Measurements from ENCODE around the gene DHCR24. TPM values are rescaled to one million over a fixed set of nuclear protein-coding genes. Genes with fewer than 3 reads are reported as not detected.

DHCR24 gene
- total and polyA plus RNA-seq, 2 of the 13 experiments (the other 11 are each of a cell fraction or from before 2014, with no cell fraction given) = 374 to 448 TPM

DNA sequence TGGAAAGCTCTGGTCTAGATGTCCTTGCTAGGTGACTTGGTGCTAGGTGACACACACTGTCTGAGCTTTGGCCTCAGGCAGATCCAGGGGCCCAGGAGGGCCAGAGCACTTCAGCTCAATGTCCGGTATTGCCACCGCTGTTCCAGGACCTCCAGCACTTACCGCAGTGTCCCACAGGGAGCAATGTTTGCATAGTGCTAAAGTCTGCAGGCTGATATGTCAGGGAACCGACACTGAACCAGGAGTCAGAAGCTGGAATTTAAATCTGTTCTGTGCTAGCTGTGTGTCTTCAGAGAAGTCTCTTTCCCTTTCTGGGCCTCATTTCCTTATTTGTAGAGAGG lies 19.3 kb downstream of the DHCR24 start (continued):
- TF ChIP-seq, protein P1, sequence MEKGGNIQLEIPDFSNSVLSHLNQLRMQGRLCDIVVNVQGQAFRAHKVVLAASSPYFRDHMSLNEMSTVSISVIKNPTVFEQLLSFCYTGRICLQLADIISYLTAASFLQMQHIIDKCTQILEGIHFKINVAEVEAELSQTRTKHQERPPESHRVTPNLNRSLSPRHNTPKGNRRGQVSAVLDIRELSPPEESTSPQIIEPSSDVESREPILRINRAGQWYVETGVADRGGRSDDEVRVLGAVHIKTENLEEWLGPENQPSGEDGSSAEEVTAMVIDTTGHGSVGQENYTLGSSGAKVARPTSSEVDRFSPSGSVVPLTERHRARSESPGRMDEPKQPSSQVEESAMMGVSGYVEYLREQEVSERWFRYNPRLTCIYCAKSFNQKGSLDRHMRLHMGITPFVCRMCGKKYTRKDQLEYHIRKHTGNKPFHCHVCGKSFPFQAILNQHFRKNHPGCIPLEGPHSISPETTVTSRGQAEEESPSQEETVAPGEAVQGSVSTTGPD (CRISPR knock-in tag; IDR thresholded peaks at IDR 0.05) = 0 out of 2 replicates have a peak, but pooled peaks have one; percentile 36
- TF ChIP-seq, protein P2, sequence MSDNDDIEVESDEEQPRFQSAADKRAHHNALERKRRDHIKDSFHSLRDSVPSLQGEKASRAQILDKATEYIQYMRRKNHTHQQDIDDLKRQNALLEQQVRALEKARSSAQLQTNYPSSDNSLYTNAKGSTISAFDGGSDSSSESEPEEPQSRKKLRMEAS (IDR thresholded peaks at IDR 0.05) = peak; percentile 72
- TF ChIP-seq HDAC1 (CRISPR knock-in tag; IDR thresholded peaks at IDR 0.05) = peak; percentile 83
- TF ChIP-seq MAFK (conservative IDR thresholded peaks at IDR 0.05 in 1 of 2, IDR thresholded peaks at IDR 0.05 in 1 of 2; ENCODE audit: low read length in 2 of 2) = no peak
- TF ChIP-seq ZNF788 (CRISPR knock-in tag; IDR thresholded peaks at IDR 0.05; ENCODE audit: borderline replicate concordance) = peak; percentile 68; the same call in 1 of the 2 replicates
- TF ChIP-seq CBX1 (IDR thresholded peaks at IDR 0.05; ENCODE audit: low read depth) = peak; percentile 73
- TF ChIP-seq PHF20 (CRISPR knock-in tag; IDR thresholded peaks at IDR 0.05) = no peak
- TF ChIP-seq, protein P3, sequence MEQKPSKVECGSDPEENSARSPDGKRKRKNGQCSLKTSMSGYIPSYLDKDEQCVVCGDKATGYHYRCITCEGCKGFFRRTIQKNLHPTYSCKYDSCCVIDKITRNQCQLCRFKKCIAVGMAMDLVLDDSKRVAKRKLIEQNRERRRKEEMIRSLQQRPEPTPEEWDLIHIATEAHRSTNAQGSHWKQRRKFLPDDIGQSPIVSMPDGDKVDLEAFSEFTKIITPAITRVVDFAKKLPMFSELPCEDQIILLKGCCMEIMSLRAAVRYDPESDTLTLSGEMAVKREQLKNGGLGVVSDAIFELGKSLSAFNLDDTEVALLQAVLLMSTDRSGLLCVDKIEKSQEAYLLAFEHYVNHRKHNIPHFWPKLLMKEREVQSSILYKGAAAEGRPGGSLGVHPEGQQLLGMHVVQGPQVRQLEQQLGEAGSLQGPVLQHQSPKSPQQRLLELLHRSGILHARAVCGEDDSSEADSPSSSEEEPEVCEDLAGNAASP (CRISPR knock-in tag; IDR thresholded peaks at IDR 0.05; ENCODE audit: borderline replicate concordance) = peak; percentile 67; the same call in 1 of the 2 replicates
- TF ChIP-seq ZNF460 (CRISPR knock-in tag; IDR thresholded peaks at IDR 0.05; ENCODE audit: borderline replicate concordance) = no peak
- TF ChIP-seq ZNF136 (CRISPR knock-in tag; IDR thresholded peaks at IDR 0.05; ENCODE audit: low read depth) = peak; percentile 66; the same call in 1 of the 2 replicates
- TF ChIP-seq, protein P4, sequence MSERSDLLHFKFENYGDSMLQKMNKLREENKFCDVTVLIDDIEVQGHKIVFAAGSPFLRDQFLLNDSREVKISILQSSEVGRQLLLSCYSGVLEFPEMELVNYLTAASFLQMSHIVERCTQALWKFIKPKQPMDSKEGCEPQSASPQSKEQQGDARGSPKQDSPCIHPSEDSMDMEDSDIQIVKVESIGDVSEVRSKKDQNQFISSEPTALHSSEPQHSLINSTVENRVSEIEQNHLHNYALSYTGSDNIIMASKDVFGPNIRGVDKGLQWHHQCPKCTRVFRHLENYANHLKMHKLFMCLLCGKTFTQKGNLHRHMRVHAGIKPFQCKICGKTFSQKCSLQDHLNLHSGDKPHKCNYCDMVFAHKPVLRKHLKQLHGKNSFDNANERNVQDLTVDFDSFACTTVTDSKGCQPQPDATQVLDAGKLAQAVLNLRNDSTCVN (CRISPR knock-in tag; IDR thresholded peaks at IDR 0.05; ENCODE audit: borderline replicate concordance) = peak; percentile 67; the same call in 1 of the 2 replicates
- TF ChIP-seq ZSCAN21 (CRISPR knock-in tag; IDR thresholded peaks at IDR 0.05; ENCODE audit: borderline replicate concordance) = peak; percentile 87; the same call in 1 of the 2 replicates
- TF ChIP-seq, protein P5, sequence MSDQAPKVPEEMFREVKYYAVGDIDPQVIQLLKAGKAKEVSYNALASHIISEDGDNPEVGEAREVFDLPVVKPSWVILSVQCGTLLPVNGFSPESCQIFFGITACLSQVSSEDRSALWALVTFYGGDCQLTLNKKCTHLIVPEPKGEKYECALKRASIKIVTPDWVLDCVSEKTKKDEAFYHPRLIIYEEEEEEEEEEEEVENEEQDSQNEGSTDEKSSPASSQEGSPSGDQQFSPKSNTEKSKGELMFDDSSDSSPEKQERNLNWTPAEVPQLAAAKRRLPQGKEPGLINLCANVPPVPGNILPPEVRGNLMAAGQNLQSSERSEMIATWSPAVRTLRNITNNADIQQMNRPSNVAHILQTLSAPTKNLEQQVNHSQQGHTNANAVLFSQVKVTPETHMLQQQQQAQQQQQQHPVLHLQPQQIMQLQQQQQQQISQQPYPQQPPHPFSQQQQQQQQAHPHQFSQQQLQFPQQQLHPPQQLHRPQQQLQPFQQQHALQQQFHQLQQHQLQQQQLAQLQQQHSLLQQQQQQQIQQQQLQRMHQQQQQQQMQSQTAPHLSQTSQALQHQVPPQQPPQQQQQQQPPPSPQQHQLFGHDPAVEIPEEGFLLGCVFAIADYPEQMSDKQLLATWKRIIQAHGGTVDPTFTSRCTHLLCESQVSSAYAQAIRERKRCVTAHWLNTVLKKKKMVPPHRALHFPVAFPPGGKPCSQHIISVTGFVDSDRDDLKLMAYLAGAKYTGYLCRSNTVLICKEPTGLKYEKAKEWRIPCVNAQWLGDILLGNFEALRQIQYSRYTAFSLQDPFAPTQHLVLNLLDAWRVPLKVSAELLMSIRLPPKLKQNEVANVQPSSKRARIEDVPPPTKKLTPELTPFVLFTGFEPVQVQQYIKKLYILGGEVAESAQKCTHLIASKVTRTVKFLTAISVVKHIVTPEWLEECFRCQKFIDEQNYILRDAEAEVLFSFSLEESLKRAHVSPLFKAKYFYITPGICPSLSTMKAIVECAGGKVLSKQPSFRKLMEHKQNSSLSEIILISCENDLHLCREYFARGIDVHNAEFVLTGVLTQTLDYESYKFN (CRISPR knock-in tag; conservative IDR thresholded peaks at IDR 0.05) = peak; percentile 95
- peak; percentile 36; the same call in 1 of the 2 replicates for TF ChIP-seq ZNF652 (CRISPR knock-in tag; IDR thresholded peaks at IDR 0.05; ENCODE audit: borderline replicate concordance, low read depth)
- peak; percentile 77; the same call in 1 of the 2 replicates for TF ChIP-seq ZNF556 (CRISPR knock-in tag; IDR thresholded peaks at IDR 0.05; ENCODE audit: borderline replicate concordance)
- TF ChIP-seq CEBPB (IDR thresholded peaks at IDR 0.05; ENCODE audit: borderline replicate concordance, low read depth, low read length) = peak; percentile 29; the same call in 1 of the 2 replicates
- TF ChIP-seq, protein P6, sequence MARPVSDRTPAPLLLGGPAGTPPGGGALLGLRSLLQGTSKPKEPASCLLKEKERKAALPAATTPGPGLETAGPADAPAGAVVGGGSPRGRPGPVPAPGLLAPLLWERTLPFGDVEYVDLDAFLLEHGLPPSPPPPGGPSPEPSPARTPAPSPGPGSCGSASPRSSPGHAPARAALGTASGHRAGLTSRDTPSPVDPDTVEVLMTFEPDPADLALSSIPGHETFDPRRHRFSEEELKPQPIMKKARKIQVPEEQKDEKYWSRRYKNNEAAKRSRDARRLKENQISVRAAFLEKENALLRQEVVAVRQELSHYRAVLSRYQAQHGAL (CRISPR knock-in tag; IDR thresholded peaks at IDR 0.05; ENCODE audit: not compliant biosample characterization) = peak; percentile 64
- TF ChIP-seq, protein P7, sequence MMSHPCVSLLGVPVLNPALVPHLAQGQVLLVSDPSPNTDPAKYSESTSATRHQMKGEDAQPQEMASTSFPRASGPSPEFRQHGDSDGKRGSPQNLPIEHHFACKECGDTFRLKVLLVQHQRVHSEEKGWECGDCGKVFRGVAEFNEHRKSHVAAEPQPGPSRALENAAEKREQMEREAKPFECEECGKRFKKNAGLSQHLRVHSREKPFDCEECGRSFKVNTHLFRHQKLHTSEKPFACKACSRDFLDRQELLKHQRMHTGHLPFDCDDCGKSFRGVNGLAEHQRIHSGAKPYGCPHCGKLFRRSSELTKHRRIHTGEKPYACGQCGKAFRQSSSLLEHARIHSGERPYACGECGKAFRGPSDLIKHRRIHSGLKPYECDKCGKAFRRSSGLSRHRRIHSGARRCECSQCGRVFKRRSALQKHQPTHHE (CRISPR knock-in tag; IDR thresholded peaks at IDR 0.05; ENCODE audit: borderline replicate concordance) = peak; percentile 56; the same call in 1 of the 2 replicates
- no peak for TF ChIP-seq ATF1 (CRISPR knock-in tag; IDR thresholded peaks at IDR 0.05)

Measured in HepG2 (cell line).